Measurements from ENCODE around the gene OGA. TPM values are rescaled to one million over a fixed set of nuclear protein-coding genes. Genes with fewer than 3 reads are reported as not detected.

Gene OGA
- total and polyA plus RNA-seq, 2 experiments from 2014 or later = 56.4 to 98.1 TPM

DNA sequence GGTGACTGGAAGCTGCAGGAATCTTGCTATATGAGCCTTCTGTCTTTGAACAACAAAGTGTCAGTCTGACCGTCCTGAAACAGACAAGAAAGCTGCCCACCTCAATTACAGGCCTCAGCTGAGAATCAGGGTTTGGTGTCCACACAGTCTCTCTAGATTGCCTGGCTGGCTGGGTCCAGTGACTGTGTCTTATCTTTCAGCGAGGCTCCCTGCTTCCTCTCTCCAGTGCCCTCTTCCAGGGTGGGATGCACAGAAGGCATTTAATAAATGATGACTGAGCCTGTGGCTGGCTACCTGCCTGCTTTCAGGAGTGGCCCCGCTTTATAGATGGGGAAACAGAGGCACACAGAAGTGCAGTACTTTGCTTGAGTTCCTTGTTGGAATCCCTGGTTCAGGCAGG lies 69.7 kb downstream of the OGA start:
- Histone ChIP-seq H3K36me3 (no peaks in the 10 kb centered on the region), H3K27ac (peak overlapping the region; percentile 84), H3K4me1 (ENCODE audit: low read depth) (peaks cover 26% of the 10 kb centered on the region), H3K27me3 (no peaks in the 10 kb centered on the region), H3K9me3 (ENCODE audit: low read depth) (no peaks in the 10 kb centered on the region), H3K4me3 (no peak overlapping the region)
- no peak for TF ChIP-seq CTCF (IDR thresholded peaks at IDR 0.05; ENCODE audit: low read depth, low read length)
- no peak for DNase-seq (ENCODE audit: low read depth in 1 of 2, low spot score in 1 of 2)

- Histone ChIP-seq H3K4me3 (no peak overlapping the region), H3K36me3 (no peaks in the 10 kb centered on the region), H3K27me3 (no peaks in the 10 kb centered on the region), H3K27ac (no peak overlapping the region), H3K9me3 (ENCODE audit: low read depth) (no peaks in the 10 kb centered on the region), H3K4me1 (ENCODE audit: low read depth) (peaks cover 26% of the 10 kb centered on the region)
- TF ChIP-seq CTCF (IDR thresholded peaks at IDR 0.05; ENCODE audit: low read depth, low read length) = no peak
- DNase-seq (ENCODE audit: low read depth in 1 of 2, low spot score in 1 of 2) = peak in 1 of 2 donors; percentile 10
Measured at GRCh38 chr10:101745074-101745696, 73.1 kb downstream of the OGA start.

- no peaks in the 10 kb centered on the region for H3K9me3 ChIP-seq (ENCODE audit: low read depth)
- DNase-seq (ENCODE audit: low read depth in 1 of 2, low spot score in 1 of 2) = no peak
- no peak overlapping the region for H3K4me3 ChIP-seq
- peaks cover 18% of the 10 kb centered on the region for H3K4me1 ChIP-seq (ENCODE audit: low read depth)
- no peak overlapping the region for H3K27ac ChIP-seq
- H3K27me3 ChIP-seq = no peaks in the 10 kb centered on the region
- TF ChIP-seq CTCF (IDR thresholded peaks at IDR 0.05; ENCODE audit: low read depth, low read length) = no peak
- H3K36me3 ChIP-seq = no peaks in the 10 kb centered on the region
Measured at GRCh38 chr10:101744267-101744666, 74.0 kb downstream of the OGA start.

DNA sequence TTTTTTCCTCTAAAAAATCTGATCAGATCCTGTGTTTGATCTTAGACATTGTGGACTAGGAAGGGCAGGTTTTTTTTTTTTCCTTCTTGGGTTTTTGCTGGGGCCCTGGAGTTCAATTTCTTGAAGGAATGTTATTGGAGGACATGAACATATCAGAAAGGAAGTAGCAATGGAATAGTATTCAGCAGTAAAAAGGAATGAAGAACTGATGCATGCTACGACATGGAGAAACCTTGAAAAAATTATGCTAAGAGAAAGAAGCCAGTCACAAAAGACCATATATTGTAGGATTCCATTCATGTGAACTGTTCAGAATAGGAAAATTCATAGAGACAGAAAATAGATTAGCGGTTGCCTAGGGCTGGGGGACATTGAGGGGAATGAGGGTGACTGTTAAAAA lies 76.3 kb downstream of the OGA start:
- Histone ChIP-seq H3K36me3 (no peaks in the 10 kb centered on the region), H3K27me3 (no peaks in the 10 kb centered on the region), H3K4me1 (ENCODE audit: low read depth) (peaks cover 4% of the 10 kb centered on the region), H3K27ac (no peak overlapping the region), H3K4me3 (no peak overlapping the region), H3K9me3 (ENCODE audit: low read depth) (no peaks in the 10 kb centered on the region)
- TF ChIP-seq CTCF (IDR thresholded peaks at IDR 0.05; ENCODE audit: low read depth, low read length) = no peak
- no peak for DNase-seq (ENCODE audit: low read depth in 1 of 2, low spot score in 1 of 2)

DNA sequence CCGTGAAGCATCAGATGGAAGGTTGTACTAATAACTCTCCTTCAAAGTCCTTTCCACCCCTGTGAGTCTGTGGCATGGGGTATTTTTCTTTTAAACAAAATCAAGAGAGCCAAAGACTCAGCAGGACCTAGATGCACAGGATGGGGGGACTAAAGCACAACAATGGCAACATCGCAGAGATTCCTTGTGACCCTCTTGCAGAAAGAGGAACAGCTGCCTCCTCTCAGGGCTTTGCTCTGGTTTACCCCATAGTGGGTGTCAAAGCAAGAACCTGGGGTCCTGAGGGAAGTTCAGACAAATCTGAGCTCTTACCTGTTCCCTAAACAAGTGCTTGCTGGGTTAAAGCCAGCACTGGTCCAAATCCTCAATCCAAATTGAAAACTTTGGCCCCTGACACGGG lies 81.6 kb downstream of the OGA start:
- Histone ChIP-seq H3K36me3 (no peaks in the 10 kb centered on the region), H3K4me1 (ENCODE audit: low read depth) (no peaks in the 10 kb centered on the region), H3K27ac (no peak overlapping the region), H3K27me3 (no peaks in the 10 kb centered on the region), H3K4me3 (no peak overlapping the region), H3K9me3 (ENCODE audit: low read depth) (no peaks in the 10 kb centered on the region)
- TF ChIP-seq CTCF (IDR thresholded peaks at IDR 0.05; ENCODE audit: low read depth, low read length) = no peak
- no peak for DNase-seq (ENCODE audit: low read depth in 1 of 2, low spot score in 1 of 2)

Other genes starting within 250 kb of the OGA start
- gene POLL, start 230.2 kb downstream of the OGA start, total RNA-seq = 27.6 and 28.0 TPM in 2 replicates
- gene POLL, start 230.2 kb downstream of the OGA start, polyA plus RNA-seq = 41.7 and 43.0 TPM in 2 replicates
- gene DPCD, start 230.1 kb downstream of the OGA start, total RNA-seq = 120 and 257 TPM in 2 replicates
- 146 and 161 TPM in 2 replicates for gene DPCD, start 230.1 kb downstream of the OGA start, polyA plus RNA-seq
- 58.2 and 72.0 TPM in 2 replicates for gene FBXW4, start 123.3 kb downstream of the OGA start, total RNA-seq
- gene FBXW4, start 123.3 kb downstream of the OGA start, polyA plus RNA-seq = 18.8 and 19.6 TPM in 2 replicates
- 5.7 and 12.8 TPM in 2 replicates for gene FGF8, start 42.3 kb downstream of the OGA start, total RNA-seq
- 1.8 and 3.1 TPM in 2 replicates for gene FGF8, start 42.3 kb downstream of the OGA start, polyA plus RNA-seq
- gene NPM3, start 35.0 kb downstream of the OGA start, total RNA-seq = 78.9 and 92.6 TPM in 2 replicates
- gene NPM3, start 35.0 kb downstream of the OGA start, polyA plus RNA-seq = 8.1 and 14.6 TPM in 2 replicates
- gene KCNIP2, start 25.4 kb upstream of the OGA start, total RNA-seq = 38.4 and 63.6 TPM in 2 replicates
- 35.7 and 47.5 TPM in 2 replicates for gene KCNIP2, start 25.4 kb upstream of the OGA start, polyA plus RNA-seq
- gene ARMH3, start 237.7 kb upstream of the OGA start, total RNA-seq = 5.0 and 7.1 TPM in 2 replicates
- gene ARMH3, start 237.7 kb upstream of the OGA start, polyA plus RNA-seq = 11.8 and 17.2 TPM in 2 replicates
- 35.2 and 44.4 TPM in 2 replicates for gene HPS6, start 246.9 kb upstream of the OGA start, total RNA-seq
- gene HPS6, start 246.9 kb upstream of the OGA start, polyA plus RNA-seq = 23.6 and 26.6 TPM in 2 replicates

All from cardiac muscle cell (in vitro differentiated cells and primary cell).